Neutrophil (primary cell): ENCODE results near the gene XPA.

ENCODE experiments used
- H3K27ac ChIP-seq: fragments of 200-600 bp; sonication (generic); 2 replicates; pipeline ENCODE4 v1.5.1; 2016; ENCODE audit warnings: mild to moderate bottlenecking, moderate library complexity
- H3K27me3 ChIP-seq: fragments of 200-600 bp; sonication (generic); 2 replicates; pipeline ENCODE4 v1.6.0; 2016; ENCODE audit warnings: mild to moderate bottlenecking
- H3K36me3 ChIP-seq: fragments of 200-600 bp; sonication (generic); 2 replicates; pipeline ENCODE4 v1.5.1; 2017
- H3K4me1 ChIP-seq, 2 experiments: fragments of 200-600 bp in 1 of 2; sonication (generic) in 1 of 2; 1 replicate in 1 of 2; 2 replicates in 1 of 2; pipeline versions ENCODE4 v1.5.1 to v1.6.1; 2013 to 2016; ENCODE audit warnings: low read depth in 1 of 2, low read length in 1 of 2, mild to moderate bottlenecking in 1 of 2, moderate library complexity in 1 of 2; ENCODE audit not compliant: control insufficient read depth in 1 of 2, insufficient read depth in 1 of 2
- H3K4me3 ChIP-seq, 2 experiments: fragments of 200-600 bp in 1 of 2; sonication (generic) in 1 of 2; 1 replicate in 1 of 2; 2 replicates in 1 of 2; pipeline ENCODE4 v1.5.1; 2013 to 2016; ENCODE audit warnings: low read depth in 1 of 2, low read length in 1 of 2, mild to moderate bottlenecking in 1 of 2, moderate library complexity in 1 of 2
- H3K9me3 ChIP-seq: fragments of 200-600 bp; sonication (generic); 2 replicates; pipeline ENCODE4 v1.5.1; 2016
- CTCF ChIP-seq: fragments of 200-600 bp; sonication (generic); IDR thresholded peaks from 2 replicates; pipeline ENCODE4 v1.5.1; 2016; ENCODE audit warnings: antibody characterized with exemption

Gene XPA

GRCh38 chr9:97722331-97722730 is 25.2 kb upstream of the XPA start:
- no peaks in the 10 kb centered on the region for H3K9me3 ChIP-seq
- H3K27me3 ChIP-seq, result peaks cover 87% of the 10 kb centered on the region
- H3K4me3 ChIP-seq, result no peak overlapping the region
- H3K4me1 ChIP-seq, result no peaks in the 10 kb centered on the region
- no peaks in the 10 kb centered on the region for H3K36me3 ChIP-seq
- TF ChIP-seq CTCF, result no peak
- no peak overlapping the region for H3K27ac ChIP-seq

- Histone ChIP-seq H3K4me1 (no peaks in the 10 kb centered on the region), H3K27ac (no peak overlapping the region), H3K4me3 (no peak overlapping the region), H3K9me3 (no peaks in the 10 kb centered on the region), H3K27me3 (peaks cover 86% of the 10 kb centered on the region), H3K36me3 (no peaks in the 10 kb centered on the region)
- no peak for TF ChIP-seq CTCF
Measured at GRCh38 chr9:97721396-97721795, 24.3 kb upstream of the XPA start.

- H3K27ac ChIP-seq, result no peak overlapping the region
- no peak for TF ChIP-seq CTCF
Measured at GRCh38 chr9:97717866-97718265, 20.7 kb upstream of the XPA start.

GRCh38 chr9:97714435-97714834 is 17.3 kb upstream of the XPA start:
- Histone ChIP-seq H3K4me3 (no peak overlapping the region), H3K27ac (no peak overlapping the region), H3K9me3 (no peaks in the 10 kb centered on the region), H3K36me3 (no peaks in the 10 kb centered on the region), H3K27me3 (peaks cover 78% of the 10 kb centered on the region), H3K4me1 (peaks cover 0 to 5% of the 10 kb centered on the region in 2 experiments)
- no peak for TF ChIP-seq CTCF

More at GRCh38 chr9:97717866-97718265, 20.7 kb upstream of the XPA start:
- Histone ChIP-seq H3K36me3 (no peaks in the 10 kb centered on the region), H3K4me3 (no peak overlapping the region), H3K27me3 (peaks cover 83% of the 10 kb centered on the region), H3K4me1 (no peaks in the 10 kb centered on the region), H3K9me3 (no peaks in the 10 kb centered on the region)

GRCh38 chr9:97711223-97711626 is 14.1 kb upstream of the XPA start:
- TF ChIP-seq CTCF, result no peak

More at GRCh38 chr9:97711223-97711626, 14.1 kb upstream of the XPA start:
- H3K27me3 ChIP-seq, result peaks cover 90% of the 10 kb centered on the region
- no peaks in the 10 kb centered on the region for H3K9me3 ChIP-seq
- H3K4me3 ChIP-seq, result no peak overlapping the region
- H3K4me1 ChIP-seq, result peaks cover 0 to 5% of the 10 kb centered on the region in 2 experiments
- no peak overlapping the region for H3K27ac ChIP-seq
- H3K36me3 ChIP-seq, result no peaks in the 10 kb centered on the region
